Effector CD4-positive, alpha-beta T cell (primary cell): ENCODE results near the gene FADD.
"Not testable (repeated sequence)": the region's sequence is repeated elsewhere in the genome, so short reads cannot be mapped to it uniquely, and the experiment has no call there.

ENCODE experiments used
- DNase-seq: peaks from one replicate; pipeline ENCODE4 v3.0.0-alpha.2; 2020

FADD gene

DNA sequence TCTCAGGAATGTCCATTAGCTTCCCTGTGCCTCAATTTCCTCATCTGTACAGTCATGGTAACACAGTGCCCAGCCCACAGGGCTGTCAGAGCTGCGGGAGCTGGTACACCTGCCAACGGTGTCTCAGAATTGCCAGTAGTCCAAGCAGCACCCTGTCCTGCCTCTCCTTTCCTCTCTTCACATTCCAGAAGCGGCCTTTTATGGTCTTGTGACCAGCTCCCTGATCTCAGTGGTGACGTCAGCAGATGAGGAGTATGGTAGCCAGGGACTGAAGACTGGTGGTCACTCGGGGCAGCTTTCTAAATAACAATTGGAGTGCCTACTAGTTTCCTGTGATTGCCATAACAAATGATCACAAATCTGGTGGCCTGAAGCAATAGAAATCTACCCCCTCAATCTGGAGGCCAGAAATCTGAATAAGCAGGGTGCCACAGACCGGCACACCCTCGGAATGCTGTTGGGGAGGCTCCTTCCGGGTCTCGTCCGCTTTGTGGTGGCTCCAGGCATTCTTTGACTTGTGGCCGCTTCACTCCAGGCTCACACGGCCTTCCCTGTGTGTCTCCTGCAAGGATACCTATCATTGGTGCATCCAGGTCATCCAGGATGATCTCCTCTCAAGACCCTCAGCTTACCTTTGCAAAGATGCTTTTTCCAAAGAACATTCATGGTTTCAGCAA is 2.1 kb downstream of the FADD start:
- DNase-seq, result no peak

DNA sequence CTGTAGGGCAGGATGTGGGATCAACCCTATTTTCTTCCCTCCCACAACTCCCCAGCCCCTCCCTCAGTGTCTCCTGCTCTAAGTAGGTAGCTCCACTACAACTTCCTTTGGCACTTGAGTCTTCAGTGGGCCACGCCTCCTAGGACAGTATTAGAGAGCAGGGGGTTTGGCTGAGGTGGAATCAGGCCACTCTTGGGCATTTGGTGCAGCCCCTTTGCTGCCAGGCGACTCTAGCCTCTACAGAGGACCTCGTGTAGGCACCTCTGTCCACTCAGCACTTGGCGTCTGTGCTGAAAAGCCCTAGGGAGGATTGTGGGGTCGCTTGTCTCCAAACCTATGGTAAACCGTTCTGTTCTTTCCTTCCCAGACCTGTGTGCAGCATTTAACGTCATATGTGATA is 2.7 kb downstream of the FADD start:
- DNase-seq, result no peak

DNA sequence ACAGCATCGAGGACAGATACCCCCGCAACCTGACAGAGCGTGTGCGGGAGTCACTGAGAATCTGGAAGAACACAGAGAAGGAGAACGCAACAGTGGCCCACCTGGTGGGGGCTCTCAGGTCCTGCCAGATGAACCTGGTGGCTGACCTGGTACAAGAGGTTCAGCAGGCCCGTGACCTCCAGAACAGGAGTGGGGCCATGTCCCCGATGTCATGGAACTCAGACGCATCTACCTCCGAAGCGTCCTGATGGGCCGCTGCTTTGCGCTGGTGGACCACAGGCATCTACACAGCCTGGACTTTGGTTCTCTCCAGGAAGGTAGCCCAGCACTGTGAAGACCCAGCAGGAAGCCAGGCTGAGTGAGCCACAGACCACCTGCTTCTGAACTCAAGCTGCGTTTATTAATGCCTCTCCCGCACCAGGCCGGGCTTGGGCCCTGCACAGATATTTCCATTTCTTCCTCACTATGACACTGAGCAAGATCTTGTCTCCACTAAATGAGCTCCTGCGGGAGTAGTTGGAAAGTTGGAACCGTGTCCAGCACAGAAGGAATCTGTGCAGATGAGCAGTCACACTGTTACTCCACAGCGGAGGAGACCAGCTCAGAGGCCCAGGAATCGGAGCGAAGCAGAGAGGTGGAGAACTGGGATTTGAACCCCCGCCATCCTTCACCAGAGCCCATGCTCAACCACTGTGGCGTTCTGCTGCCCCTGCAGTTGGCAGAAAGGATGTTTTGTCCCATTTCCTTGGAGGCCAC is 3.3 kb downstream of the FADD start:
- DNase-seq, result no peak

DNA sequence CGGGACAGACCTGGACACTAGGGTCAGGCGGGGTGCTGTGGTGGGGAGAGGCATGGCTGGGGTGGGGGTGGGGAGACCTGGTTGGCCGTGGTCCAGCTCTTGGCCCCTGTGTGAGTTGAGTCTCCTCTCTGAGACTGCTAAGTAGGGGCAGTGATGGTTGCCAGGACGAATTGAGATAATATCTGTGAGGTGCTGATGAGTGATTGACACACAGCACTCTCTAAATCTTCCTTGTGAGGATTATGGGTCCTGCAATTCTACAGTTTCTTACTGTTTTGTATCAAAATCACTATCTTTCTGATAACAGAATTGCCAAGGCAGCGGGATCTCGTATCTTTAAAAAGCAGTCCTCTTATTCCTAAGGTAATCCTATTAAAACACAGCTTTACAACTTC is 3.9 kb downstream of the FADD start:
- no peak for DNase-seq

DNA sequence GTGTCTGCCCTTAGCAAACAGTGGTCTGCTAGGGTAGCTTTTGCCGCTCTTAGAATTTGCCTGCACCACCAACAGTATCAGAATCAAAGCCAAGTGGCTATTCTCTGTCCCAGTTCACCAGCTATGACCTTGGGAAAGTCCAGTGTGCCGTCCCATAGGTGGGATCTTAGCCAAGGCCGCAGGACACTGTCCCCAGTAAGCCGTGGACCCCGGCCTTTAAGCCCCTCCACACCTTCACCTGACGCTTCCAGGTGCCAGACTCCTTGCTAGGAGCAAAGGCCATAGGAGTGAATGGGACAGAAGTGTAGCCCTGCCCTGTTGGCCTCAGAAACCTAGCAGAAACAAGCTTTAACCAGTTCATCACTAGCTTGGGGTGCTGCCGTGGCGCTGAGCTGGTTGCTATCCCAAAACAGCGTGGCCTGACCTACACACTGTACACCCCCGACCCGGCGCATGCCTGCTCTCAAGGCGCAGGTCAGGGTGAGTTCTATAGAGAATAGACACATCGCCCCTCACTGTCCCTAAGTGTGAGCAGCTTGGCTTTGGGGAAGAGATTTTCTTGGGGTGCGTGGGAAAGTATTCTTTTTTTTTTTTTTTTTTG is 4.5 kb downstream of the FADD start:
- DNase-seq, result no peak

DNA sequence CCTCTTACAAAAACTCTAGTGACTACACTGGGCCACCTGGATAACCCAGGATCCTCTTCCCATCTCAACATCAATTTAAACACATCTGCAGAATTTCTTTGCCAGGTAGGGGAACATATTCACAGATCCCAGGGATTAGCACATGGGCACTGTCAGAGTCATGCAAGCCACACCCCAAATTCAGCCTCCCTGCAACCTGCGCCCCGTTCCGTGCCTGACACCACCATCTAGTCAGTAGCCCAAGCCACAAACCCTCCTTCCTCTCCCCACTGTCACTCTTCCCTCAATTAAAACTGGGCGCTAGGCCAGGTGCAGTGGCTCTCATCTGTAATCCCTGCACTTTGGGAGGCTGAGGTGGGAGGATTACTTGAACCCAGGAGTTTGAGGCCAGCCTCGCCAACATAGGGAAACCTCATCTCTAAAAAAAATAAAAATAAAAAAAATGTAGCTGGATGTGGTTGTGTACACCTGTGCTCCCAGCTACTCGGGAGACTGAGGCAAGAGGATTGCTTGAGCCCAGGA is 6.4 kb downstream of the FADD start:
- no peak for DNase-seq

DNA sequence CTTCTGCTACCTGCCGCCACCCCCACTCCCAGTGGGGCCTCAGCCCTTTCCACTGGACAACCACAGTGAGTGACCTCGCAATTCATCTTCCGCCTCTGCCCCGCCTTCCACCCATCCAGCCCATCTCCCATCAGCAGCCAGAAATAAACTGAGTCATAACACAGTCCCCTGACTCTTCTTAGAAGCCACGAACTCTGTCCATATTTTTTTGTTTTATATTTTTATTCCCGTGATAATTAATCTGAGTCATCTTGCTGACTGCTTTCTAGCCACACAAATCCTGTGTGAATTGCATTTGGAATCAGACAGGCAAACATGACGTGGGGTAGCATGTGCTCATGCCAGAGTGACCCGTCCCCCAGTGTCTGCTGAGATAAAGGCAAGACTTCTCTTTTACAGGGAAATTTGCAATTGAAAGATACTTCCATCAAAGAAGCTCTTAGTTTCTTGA is 7.0 kb downstream of the FADD start:
- no peak for DNase-seq

DNA sequence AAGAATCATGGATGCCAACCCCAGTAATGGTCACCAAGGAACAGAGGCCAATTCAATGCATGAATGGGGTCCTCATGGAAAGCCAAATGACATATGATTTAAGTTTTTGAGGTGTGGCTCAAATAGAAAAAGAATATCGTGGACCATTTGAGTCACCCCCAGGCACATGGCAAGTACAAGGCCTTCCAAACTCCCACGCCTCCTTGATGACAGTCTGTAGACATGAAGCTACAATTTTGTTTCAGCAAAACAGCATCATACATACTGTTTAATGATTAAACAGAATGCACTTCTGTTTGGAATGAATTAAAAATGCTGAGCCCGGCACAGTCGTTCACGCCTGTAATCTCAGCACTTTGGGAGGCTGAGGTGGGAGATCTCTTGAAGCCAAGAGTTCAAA is 7.4 kb downstream of the FADD start:
- no peak for DNase-seq

DNA sequence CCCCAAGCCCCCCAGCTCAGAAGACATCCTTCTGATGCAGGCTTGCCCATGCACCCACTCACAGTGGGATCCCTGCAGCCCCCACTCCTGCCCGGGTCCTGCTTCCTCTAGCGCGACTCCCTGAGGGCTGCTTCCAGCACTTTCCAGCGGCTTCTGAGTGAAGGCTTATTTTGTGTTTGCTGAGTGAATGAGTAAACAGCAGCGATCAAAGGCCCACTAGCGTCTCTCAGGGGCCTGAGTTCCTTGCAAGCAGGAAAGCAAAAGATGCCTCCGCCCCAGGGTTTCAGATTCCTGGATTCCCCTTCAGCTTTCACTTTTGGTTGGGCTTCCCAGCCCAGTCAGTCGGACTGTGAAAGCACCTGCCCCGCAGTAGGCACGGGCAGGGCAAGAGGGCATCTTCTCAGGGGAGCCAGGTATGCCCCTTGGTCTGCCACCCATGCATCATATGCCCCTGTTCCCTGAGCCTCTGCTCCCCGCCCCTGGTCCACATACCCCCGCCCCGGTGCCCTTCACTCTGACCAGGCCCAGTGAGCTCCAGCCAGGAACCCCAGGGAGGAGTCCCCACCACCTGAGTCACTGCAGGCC is 9.2 kb downstream of the FADD start:
- DNase-seq, result no peak

DNA sequence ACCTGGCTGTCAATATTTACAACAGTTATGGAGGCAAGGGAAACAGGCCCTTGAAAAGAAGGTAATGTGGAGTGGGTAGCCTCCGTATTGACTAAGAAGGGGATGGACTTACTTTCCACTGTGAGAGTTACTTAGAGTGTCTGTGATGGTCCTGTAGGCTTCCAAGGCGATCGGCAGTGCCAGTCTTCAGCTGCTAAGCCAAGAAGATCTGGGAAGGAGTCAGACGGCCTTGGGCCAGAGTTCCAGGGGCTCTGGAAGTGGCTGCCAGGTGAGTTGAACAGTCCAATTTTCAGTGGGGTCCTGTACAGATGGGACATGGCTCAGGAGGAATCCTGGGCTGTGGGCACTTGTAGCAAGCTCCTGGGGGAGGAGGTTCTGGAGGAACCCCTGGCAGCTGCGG is 14.3 kb downstream of the FADD start:
- not testable (repeated sequence) for DNase-seq

DNA sequence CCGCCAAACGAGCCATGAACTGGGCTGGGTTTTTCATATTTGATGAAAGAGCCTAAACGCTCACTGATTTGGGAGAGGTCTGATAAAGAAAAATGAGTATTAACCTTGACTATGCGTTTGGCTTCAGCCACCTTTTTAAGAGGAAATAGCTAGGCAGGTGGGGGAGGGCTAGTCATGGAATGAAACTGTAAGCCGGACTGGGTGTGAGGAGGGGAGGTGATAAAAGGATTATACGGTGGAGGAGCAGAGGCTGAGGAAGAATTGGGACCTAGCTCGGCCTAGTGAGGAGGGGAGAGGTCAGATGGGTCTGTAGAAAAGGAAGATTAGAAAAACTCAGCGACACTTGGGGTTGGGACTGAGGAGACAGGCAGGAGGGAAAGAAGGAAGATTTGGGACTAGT is 15.0 kb downstream of the FADD start:
- DNase-seq, result not testable (repeated sequence)

DNA sequence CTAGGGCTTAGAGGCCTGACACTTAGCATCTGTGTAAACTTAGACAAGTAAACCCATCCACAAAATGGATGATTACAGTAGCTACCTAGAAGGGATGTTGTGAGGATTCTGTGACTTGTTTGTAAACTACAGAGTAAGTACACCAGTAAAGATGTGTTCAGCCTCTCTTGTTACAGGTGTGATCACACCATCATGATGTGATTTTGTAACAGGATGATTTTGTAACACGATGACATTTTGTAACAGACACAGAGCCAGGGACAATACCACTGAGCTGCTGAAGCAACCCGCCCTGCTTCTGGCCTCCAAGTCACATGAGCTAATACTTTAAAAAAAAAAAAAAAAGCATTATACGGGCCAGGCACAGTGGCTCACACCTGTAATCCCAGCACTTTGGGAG is 17.0 kb downstream of the FADD start:
- no peak for DNase-seq

DNA sequence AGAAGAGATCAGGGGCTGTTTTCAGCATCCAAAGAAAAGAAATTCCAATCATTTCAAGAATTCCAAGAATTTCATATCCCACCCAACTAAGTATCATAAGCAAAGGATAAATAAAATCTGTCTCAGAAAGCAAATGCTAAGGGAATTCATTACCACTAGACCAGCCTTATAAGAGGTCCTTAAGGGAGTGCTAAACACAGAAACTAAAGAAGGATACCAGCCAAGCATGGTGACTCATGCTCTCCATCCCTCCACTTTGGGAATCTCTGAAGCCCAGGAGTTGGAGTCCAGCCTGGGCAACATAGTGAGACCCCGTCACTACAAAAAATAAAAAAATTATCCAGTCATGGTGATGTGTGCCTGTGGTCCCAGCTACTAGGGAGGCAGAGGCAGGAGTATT is 17.8 kb downstream of the FADD start:
- DNase-seq, result no peak

DNA sequence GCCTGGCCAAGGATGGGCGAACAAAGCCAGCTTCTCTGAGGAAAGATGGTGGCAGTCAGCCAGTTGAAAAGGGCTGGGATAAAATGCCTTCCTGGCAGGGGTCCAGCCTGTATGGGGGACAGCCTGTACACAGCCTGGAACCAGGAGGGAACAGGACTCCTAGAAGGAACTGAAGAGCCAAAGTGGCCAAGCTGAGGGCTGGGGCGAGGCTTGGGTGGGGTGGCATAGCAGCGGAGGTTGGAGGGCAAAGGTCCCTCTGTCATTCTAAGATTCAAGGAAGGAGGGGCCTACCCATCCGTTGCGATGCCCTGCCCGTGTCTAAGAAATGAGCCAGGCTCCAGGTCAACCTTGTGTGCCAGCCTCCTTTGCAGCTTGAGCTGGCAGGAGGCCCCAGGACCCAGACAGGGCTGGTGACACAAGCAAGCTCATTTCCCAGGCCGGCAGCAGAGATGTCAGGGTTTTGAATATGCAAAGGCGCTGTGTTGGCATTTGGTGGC is 22.6 kb downstream of the FADD start:
- no peak for DNase-seq

DNA sequence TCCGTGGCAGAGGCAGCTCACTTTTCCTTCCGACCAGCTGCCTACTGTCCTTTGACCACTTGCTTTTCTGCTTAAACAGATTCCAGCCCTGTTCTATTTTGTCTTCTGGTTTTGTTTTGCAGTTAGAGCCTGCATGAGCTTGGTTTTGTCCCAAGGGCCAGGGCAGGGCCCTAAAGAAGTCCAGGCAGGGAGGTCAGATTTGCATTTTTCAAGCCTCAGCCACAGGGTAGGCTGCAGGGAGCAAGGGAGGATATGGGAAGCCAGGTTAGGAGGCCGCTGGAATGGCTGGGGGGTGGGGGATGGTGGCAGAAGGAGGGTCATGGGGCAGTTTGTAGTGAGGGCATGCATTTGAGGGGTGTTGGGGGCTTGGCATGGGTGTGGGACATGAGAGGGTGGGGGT is 23.1 kb downstream of the FADD start:
- no peak for DNase-seq

DNA sequence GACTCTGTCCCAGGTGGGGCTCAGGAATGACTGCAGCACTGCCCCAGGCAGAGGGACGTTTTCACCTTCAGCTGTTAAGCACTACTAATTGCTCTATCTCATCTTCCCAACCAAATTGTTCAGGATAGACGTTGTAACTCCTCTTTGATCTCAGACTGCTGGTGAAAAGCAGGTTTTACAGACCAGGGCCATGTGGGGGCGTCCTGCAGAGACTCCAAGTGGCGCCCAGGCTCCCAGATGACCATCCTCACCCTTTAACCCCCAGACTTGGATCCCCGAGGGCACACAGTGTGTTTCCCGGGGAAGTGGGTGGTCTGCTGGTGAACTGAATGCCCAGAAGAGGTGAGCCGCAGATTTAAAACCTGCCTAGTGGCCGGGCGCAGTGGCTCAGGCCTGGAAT is 23.9 kb downstream of the FADD start:
- no peak for DNase-seq

DNA sequence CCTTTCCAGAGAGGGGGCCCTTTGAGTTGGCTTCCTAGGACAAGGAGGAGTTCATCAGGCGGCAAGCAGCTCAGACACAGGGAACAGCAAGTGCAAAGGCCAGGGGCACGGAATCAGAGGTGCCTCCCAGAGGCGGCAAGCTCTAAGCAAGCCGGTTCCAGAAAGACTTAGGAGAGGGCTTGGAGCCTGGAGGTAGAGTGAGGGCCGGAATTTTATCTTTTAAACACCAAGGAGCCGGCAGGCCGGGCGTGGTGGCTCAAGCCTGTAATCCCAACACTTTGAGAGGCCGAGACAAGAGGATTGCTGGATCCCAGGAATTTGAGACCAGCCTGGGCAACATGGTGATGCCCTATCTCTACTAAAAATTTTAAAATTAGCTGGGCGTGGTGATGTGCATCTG is 26.6 kb downstream of the FADD start:
- DNase-seq, result no peak

DNA sequence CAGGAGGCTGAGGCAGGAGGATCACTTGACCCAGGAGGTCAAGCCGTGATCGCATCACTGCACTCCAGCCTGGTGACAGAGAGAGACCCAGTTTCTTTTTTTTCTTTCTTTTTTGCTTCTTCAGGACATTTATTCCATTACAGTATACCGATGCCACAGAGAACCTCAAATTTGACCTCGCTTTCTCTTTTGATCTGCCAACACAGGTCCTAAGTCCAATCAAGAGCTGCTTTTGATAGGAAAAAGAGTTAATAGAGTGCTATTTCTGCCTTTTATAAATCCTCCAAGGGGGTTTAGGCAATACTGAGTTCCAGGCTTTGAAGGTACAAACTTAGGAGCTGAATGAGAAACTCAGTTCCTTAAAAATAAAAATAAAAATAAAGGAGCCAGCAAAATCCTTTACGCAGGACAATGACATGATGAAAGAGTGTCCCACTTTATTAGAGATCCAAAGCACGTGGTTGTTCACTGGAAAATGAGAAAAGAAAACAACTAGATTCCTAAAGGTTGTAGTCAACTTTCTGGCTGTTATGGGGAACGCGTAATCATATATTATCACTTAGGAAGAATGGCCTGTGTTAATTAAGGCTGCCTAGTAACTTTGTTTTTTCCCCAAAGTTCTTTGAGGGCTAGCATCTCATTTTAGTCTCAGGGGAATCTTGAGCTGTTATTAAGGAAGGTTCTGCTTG is 27.2 kb downstream of the FADD start:
- no peak for DNase-seq

DNA sequence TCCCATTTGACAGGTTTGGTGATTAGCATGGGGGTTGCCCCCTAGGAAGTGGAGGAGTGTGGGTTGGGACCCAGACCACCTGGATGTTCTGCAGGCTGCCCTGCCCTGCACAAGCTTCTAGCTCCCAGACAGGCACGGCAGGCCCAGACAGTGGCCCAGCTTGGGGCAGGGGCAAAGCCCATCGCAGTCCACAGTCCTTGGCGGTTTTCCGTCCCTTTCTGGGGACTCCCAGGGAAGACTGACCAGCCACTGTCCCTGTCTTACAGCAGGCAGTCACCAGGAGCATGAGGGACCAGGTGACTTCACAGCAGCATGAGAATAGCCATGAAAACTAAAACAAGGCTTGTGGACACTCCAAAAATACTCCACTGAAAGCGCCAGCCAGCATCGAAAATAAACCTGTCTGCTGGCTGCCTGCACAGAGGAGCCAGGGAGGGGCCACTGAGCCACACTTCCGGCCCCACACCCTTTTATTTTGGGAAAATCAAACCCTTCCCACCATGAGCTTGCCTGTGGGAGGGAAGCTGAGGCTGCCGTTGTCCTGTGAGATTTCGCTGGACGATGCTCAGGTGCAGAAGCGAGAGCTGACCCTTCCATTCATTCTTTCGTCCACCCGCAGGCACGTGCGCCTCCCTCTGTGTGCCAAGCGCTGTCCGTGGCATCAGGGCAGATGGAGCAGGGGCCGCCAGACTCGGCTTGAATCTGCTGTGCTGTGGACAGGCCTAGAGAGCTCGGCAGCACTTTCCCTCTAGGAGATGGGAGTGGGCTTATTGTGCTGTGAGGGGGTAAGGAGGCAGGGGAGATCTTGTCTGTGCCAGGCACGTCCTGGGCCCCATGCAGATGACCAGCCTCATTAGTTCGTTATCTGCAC is 28.0 kb downstream of the FADD start:
- no peak for DNase-seq

DNA sequence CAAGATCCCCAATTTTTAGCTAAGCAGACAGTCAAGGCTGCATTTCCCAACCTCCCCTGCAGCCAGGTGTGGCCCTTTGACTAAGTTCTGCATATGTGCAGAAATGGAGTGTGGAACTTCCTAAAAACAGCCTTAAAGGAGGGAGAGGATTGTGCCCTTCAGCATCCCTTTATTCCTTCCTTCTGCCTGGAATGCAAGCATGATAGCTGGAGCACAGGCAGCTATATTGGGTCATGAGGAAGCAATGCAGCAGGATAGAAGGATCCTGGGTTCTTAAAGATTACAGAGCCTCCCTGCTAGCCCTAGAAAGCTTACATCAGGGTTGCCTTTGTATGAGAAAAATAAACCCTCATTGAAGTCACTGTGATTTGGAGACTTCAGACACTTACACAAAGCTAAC is 29.9 kb downstream of the FADD start:
- DNase-seq, result no peak

DNA sequence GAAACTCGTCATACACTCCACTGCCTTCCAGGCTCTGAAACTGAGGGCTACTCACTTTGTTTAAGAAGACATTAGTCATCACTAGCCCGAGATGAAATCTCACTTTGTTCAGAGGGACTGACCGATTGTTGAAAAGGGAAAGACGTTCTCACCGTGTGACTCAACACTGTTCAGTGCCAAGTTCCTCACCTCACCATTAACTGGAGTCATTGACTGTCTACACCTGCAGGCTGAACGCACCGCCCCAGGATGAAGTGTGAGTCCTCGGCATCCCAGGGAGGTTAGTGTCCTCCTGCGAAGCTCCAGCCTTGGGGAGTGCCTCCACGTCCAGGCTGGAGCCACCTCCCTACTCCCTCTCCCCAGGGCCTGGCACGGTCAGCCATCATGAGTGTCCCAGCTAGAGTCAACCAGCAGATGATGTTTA is 30.4 kb downstream of the FADD start:
- DNase-seq, result no peak

DNA sequence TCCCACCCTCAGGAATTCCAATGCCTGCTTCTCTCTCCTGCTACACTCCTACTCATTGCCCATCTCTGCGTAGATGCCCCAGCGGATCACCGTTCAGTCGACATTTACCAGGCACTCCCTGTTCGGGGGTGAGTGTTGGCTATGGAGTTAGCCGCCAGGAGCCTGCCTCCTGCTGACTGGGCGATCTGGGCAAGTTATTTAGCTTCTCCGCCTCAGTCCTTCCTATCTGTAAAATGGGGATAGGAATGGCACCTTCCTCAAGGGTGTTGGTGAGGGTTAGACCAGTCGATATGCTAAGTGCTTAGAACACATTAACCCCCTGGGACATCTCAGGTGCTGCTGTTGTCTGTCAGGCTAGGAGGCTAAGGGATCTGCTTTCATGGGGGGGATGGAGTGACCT is 30.9 kb downstream of the FADD start:
- DNase-seq, result no peak
